Measurements from ENCODE around the gene C5. TPM values are rescaled to one million over a fixed set of nuclear protein-coding genes. Genes with fewer than 3 reads are reported as not detected.

The C5 gene
- total and polyA plus RNA-seq, 2 donors from 2014 or later: 3.5 to 4.6 TPM

GRCh38 chr9:120998111-120998510, 52.0 kb downstream of the C5 start:
- intact Hi-C loops (cut with DNase I): no loop called here
- H3K9me3 ChIP-seq (ENCODE audit: control insufficient read depth in 2 of 3, insufficient read depth in 1 of 3, low read length in 3 of 3): no peaks in the 10 kb centered on the region
- no peaks in the 10 kb centered on the region for H3K36me3 ChIP-seq (ENCODE audit: control insufficient read depth in 2 of 3, insufficient read depth in 3 of 3, low read length in 3 of 3)
- no peak overlapping the region for H3K4me3 ChIP-seq (ENCODE audit: low read length in 3 of 3)
- TF ChIP-seq, protein P1, sequence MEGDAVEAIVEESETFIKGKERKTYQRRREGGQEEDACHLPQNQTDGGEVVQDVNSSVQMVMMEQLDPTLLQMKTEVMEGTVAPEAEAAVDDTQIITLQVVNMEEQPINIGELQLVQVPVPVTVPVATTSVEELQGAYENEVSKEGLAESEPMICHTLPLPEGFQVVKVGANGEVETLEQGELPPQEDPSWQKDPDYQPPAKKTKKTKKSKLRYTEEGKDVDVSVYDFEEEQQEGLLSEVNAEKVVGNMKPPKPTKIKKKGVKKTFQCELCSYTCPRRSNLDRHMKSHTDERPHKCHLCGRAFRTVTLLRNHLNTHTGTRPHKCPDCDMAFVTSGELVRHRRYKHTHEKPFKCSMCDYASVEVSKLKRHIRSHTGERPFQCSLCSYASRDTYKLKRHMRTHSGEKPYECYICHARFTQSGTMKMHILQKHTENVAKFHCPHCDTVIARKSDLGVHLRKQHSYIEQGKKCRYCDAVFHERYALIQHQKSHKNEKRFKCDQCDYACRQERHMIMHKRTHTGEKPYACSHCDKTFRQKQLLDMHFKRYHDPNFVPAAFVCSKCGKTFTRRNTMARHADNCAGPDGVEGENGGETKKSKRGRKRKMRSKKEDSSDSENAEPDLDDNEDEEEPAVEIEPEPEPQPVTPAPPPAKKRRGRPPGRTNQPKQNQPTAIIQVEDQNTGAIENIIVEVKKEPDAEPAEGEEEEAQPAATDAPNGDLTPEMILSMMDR (IDR thresholded peaks at IDR 0.05; ENCODE audit: borderline replicate concordance, extremely low read depth, insufficient read depth): no peak
- no peaks in the 10 kb centered on the region for H3K4me1 ChIP-seq (ENCODE audit: control insufficient read depth in 2 of 3, insufficient read depth in 2 of 3, low read depth in 1 of 3, low read length in 3 of 3)
- no peak for FAIRE-seq
- H3K27ac ChIP-seq (ENCODE audit: low read depth in 2 of 2, low read length in 2 of 2): no peak overlapping the region
- no peak for DNase-seq
- no peak overlapping the region for H3K9ac ChIP-seq (ENCODE audit: low read length in 3 of 3)
- H3K27me3 ChIP-seq (ENCODE audit: control insufficient read depth, insufficient read depth, low read length): no peaks in the 10 kb centered on the region

DNA sequence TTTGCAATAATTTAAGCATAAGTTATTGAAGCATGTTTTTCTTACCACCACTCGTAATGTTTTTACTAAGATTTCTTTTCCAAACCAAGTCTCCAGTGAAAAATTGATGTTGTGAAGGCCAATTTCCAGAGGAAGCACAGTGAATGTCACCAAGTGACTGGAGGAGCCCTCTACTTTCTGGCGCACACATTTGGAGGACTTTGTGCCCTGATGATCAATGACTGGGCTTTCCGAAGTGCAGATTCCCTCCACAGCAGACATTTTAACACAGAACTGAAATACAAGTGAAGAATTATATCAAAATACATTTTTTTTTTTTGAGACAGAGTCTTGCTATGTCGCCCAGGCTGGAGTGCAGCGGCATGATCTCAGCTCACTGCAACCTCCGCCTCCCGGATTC, 52.6 kb downstream of the C5 start:
- no peak for DNase-seq
- TF ChIP-seq, protein P1 (IDR thresholded peaks at IDR 0.05; ENCODE audit: borderline replicate concordance, extremely low read depth, insufficient read depth): no peak
- Histone ChIP-seq H3K27me3 (ENCODE audit: control insufficient read depth, insufficient read depth, low read length) (no peaks in the 10 kb centered on the region), H3K9me3 (ENCODE audit: control insufficient read depth in 2 of 3, insufficient read depth in 1 of 3, low read length in 3 of 3) (no peaks in the 10 kb centered on the region), H3K4me1 (ENCODE audit: control insufficient read depth in 2 of 3, insufficient read depth in 2 of 3, low read depth in 1 of 3, low read length in 3 of 3) (no peaks in the 10 kb centered on the region), H3K9ac (ENCODE audit: low read length in 3 of 3) (no peak overlapping the region), H3K27ac (ENCODE audit: low read depth in 2 of 2, low read length in 2 of 2) (no peak overlapping the region), H3K36me3 (ENCODE audit: control insufficient read depth in 2 of 3, insufficient read depth in 3 of 3, low read length in 3 of 3) (no peaks in the 10 kb centered on the region), H3K4me3 (ENCODE audit: low read length in 3 of 3) (no peak overlapping the region)
- intact Hi-C loops (cut with DNase I): no loop called here
- FAIRE-seq: no peak

- Histone ChIP-seq H3K36me3 (ENCODE audit: control insufficient read depth in 2 of 3, insufficient read depth in 3 of 3, low read length in 3 of 3) (no peaks in the 10 kb centered on the region), H3K4me3 (ENCODE audit: low read length in 3 of 3) (no peak overlapping the region), H3K27me3 (ENCODE audit: control insufficient read depth, insufficient read depth, low read length) (no peaks in the 10 kb centered on the region), H3K4me1 (ENCODE audit: control insufficient read depth in 2 of 3, insufficient read depth in 2 of 3, low read depth in 1 of 3, low read length in 3 of 3) (no peaks in the 10 kb centered on the region), H3K27ac (ENCODE audit: low read depth in 2 of 2, low read length in 2 of 2) (no peak overlapping the region), H3K9ac (ENCODE audit: low read length in 3 of 3) (no peak overlapping the region), H3K9me3 (ENCODE audit: control insufficient read depth in 2 of 3, insufficient read depth in 1 of 3, low read length in 3 of 3) (no peaks in the 10 kb centered on the region)
- DNase-seq (no peak), FAIRE-seq (no peak)
- intact Hi-C loops (cut with DNase I): no loop called here
- TF ChIP-seq, protein P1 (IDR thresholded peaks at IDR 0.05; ENCODE audit: borderline replicate concordance, extremely low read depth, insufficient read depth): no peak
Measured at GRCh38 chr9:120996409-120996808, 53.7 kb downstream of the C5 start.

DNA sequence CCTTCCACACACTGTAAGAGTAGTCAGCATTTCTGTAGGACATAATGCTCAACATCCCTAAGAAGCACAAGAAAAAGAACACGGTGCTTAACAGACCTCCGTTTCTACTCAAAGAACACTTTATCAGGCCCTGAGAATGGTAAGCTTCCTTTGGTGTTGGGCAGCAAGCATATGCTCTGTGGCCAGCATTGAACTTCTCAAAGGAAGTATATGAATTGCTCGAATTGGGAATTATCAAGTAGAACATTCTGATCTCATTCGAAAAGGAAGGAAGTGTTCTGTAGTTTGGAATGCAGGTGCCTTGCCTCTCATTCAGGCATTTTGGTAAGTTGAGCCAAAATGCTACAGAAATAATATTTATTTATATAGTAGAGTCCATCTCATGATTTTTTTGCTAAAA, 61.0 kb downstream of the C5 start:
- no peak for FAIRE-seq
- Histone ChIP-seq H3K4me3 (ENCODE audit: low read length in 3 of 3) (no peak overlapping the region), H3K4me1 (ENCODE audit: control insufficient read depth in 2 of 3, insufficient read depth in 2 of 3, low read depth in 1 of 3, low read length in 3 of 3) (peaks cover 0 to 2% (median 0%) of the 10 kb centered on the region in 3 donors), H3K36me3 (ENCODE audit: control insufficient read depth in 2 of 3, insufficient read depth in 3 of 3, low read length in 3 of 3) (no peaks in the 10 kb centered on the region), H3K9ac (ENCODE audit: low read length in 3 of 3) (no peak overlapping the region), H3K27ac (ENCODE audit: low read depth in 2 of 2, low read length in 2 of 2) (no peak overlapping the region), H3K9me3 (ENCODE audit: control insufficient read depth in 2 of 3, insufficient read depth in 1 of 3, low read length in 3 of 3) (no peaks in the 10 kb centered on the region), H3K27me3 (ENCODE audit: control insufficient read depth, insufficient read depth, low read length) (no peaks in the 10 kb centered on the region)
- TF ChIP-seq, protein P1 (IDR thresholded peaks at IDR 0.05; ENCODE audit: borderline replicate concordance, extremely low read depth, insufficient read depth): no peak
- intact Hi-C loops (cut with DNase I): no loop called here
- DNase-seq: no peak

Data from kidney (tissue), 14 donors.